Stimulated activated naive B cell treated with anti-CD40 and anti-IgM and Interleukin-4, amounts not matched to agents 10 μg/mL and 1 μg/mL and 100 μg/mL, for 72 hours (primary cell): Measurements from ENCODE around the gene HKDC1.
A peak's percentile ranks its signal among the peaks of the same experiment; 100 is the strongest.

Experiments
- ATAC-seq, 2 donors: fragments of 150-1000 bp; cut with Tn5 transposase; replicated peaks; 2 replicates each; pipeline ENCODE4 v1.10.0; 2021; ENCODE audit warnings: moderate library complexity in 1 of 2
- DNase-seq: peaks from one replicate; pipeline ENCODE4 v3.0.0; 2021
- H3K27ac Mint-ChIP-seq: one replicate; pipeline ENCODE4 v1.8.0; 2022; ENCODE audit warnings: mild to moderate bottlenecking, mixed read lengths
- H3K27me3 Mint-ChIP-seq, 2 donors: one replicate each; pipeline ENCODE4 v1.8.0; 2022; ENCODE audit warnings: mixed read lengths in 2 of 2
- H3K36me3 Mint-ChIP-seq, 2 donors: one replicate each; pipeline ENCODE4 v1.8.0; 2022; ENCODE audit warnings: mixed read lengths in 2 of 2, mild to moderate bottlenecking in 1 of 2
- H3K4me1 Mint-ChIP-seq, 2 donors: one replicate each; pipeline ENCODE4 v1.8.0; 2022; ENCODE audit warnings: mixed read lengths in 2 of 2, mild to moderate bottlenecking in 1 of 2
- H3K4me3 Mint-ChIP-seq, 2 donors: one replicate each; pipeline ENCODE4 v1.8.0; 2022; ENCODE audit warnings: mild to moderate bottlenecking in 2 of 2, mixed read lengths in 2 of 2, moderate library complexity in 1 of 2
- H3K9me3 Mint-ChIP-seq, 2 donors: one replicate each; pipeline ENCODE4 v1.8.0; 2022; ENCODE audit warnings: mixed read lengths in 2 of 2, mild to moderate bottlenecking in 1 of 2

The HKDC1 gene

GRCh38 chr10:69224862-69225657 is 4.9 kb downstream of the HKDC1 start:
- DNase-seq: no peak
- no peaks in the 10 kb centered on the region for H3K36me3 Mint-ChIP-seq
- peaks cover 0 to 5% of the 10 kb centered on the region in 2 donors for H3K27me3 Mint-ChIP-seq
- H3K9me3 Mint-ChIP-seq: no peaks in the 10 kb centered on the region
- peaks cover 30 to 52% of the 10 kb centered on the region in 2 donors for H3K4me1 Mint-ChIP-seq
- ATAC-seq: no peak
- H3K4me3 Mint-ChIP-seq: no peak overlapping the region
- peak overlapping the region; percentile 80 for H3K27ac Mint-ChIP-seq

GRCh38 chr10:69225681-69226080 is 5.5 kb downstream of the HKDC1 start:
- Mint-ChIP-seq H3K27me3 (peaks cover 0 to 1% of the 10 kb centered on the region in 2 donors), H3K27ac (peak overlapping the region; percentile 42), H3K4me1 (peaks cover 28 to 52% of the 10 kb centered on the region in 2 donors), H3K9me3 (no peaks in the 10 kb centered on the region), H3K4me3 (no peak overlapping the region), H3K36me3 (no peaks in the 10 kb centered on the region)
- ATAC-seq (no peak), DNase-seq (no peak)

DNA sequence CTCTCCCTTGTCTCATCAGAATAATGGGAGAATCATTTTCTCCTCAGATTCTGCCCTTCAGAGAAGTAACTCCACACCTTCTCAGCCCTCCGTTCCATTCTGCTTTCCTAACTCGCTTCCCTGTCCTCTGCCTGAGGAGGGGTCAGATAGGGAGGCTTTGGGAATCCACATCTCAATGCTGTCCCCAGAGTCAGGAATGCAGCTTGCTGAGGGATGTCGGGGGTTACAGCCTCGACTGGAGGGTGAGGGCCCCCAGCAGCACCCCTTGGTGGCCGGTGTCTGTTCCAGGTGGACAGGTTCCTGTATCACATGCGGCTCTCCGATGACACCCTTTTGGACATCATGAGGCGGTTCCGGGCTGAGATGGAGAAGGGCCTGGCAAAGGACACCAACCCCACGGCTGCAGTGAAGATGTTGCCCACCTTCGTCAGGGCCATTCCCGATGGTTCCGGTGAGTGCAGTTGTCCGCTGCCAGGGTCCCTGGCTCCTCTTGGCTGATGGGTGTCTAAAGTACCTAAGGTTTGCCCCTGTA is 6.9 kb downstream of the HKDC1 start:
- Mint-ChIP-seq H3K27ac (no peak overlapping the region), H3K4me3 (no peak overlapping the region), H3K4me1 (peaks cover 24 to 46% of the 10 kb centered on the region in 2 donors), H3K9me3 (no peaks in the 10 kb centered on the region), H3K27me3 (no peaks in the 10 kb centered on the region), H3K36me3 (no peaks in the 10 kb centered on the region)
- ATAC-seq (no peak), DNase-seq (no peak)

GRCh38 chr10:69228151-69228550 is 8.0 kb downstream of the HKDC1 start:
- DNase-seq (no peak), ATAC-seq (no peak)
- Mint-ChIP-seq H3K4me1 (peaks cover 24 to 35% of the 10 kb centered on the region in 2 donors), H3K9me3 (no peaks in the 10 kb centered on the region), H3K27ac (no peak overlapping the region), H3K36me3 (no peaks in the 10 kb centered on the region), H3K27me3 (no peaks in the 10 kb centered on the region), H3K4me3 (no peak overlapping the region)

DNA sequence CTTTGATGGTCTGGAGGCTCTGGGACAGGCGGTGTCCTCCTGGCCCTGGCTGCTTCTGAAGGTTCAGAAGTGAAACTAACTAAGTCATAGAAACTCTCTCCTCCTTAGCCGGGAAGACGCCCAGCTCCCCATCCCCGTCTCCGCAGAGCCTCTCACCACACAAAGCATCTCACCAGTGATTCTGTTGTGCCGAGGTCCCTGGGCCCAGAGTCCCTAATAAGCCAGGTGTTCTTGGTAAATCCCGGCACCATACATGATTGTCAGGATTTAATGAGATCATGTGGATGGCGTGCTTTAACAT is 9.4 kb downstream of the HKDC1 start:
- DNase-seq (no peak), ATAC-seq (no peak)
- peaks cover 24 to 31% of the 10 kb centered on the region in 2 donors for H3K4me1 Mint-ChIP-seq
- H3K9me3 Mint-ChIP-seq: no peaks in the 10 kb centered on the region
- H3K27me3 Mint-ChIP-seq: no peaks in the 10 kb centered on the region
- no peaks in the 10 kb centered on the region for H3K36me3 Mint-ChIP-seq
- peak overlapping the region; percentile 87 for H3K27ac Mint-ChIP-seq
- peak overlapping the region; percentile 63 to 84 for H3K4me3 Mint-ChIP-seq

DNA sequence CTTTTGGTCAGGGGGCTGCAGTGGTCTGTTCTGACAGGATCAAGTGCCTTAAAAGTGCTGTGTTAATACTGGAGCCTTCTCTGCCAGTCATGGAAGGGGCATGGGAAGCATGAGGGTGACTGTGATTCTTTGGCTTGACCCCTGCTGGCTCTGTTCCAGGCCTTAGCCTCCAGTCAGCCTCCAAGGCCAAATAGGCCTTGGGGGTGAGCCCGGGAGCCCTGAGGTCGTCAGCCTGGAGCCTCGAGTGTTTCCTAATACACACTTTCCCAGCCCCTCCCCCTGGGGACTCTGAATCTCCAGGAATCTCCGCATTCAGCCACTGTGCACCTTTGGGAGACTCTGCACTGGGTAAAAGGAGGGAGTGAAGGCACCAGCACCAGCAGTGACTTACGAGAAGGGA is 10.0 kb downstream of the HKDC1 start:
- no peaks in the 10 kb centered on the region for H3K36me3 Mint-ChIP-seq
- no peaks in the 10 kb centered on the region for H3K9me3 Mint-ChIP-seq
- H3K27ac Mint-ChIP-seq: peak overlapping the region; percentile 26
- DNase-seq (no peak), ATAC-seq (no peak)
- H3K4me1 Mint-ChIP-seq: peaks cover 21 to 27% of the 10 kb centered on the region in 2 donors
- H3K4me3 Mint-ChIP-seq: no peak overlapping the region
- no peaks in the 10 kb centered on the region for H3K27me3 Mint-ChIP-seq

DNA sequence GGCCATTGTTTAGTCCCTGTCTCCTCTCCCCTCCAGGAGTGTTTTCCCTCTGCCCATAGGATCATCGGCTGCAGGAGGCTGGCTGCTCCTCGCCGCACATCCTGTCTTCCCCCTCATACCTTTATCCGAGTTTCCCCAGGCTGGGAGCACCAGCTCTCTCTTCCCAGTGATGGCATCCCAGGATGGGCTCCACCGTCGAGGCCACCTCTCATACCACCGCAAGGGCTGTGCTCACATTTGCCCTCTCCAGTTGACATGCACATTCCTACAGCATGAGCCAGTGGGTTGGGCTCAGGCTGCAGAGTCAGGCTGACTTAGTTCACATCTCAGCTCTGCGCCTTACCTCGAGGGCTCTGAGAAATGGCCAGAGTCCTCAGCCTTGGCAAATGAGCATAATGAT is 12.1 kb downstream of the HKDC1 start:
- Mint-ChIP-seq H3K27ac (no peak overlapping the region), H3K4me3 (no peak overlapping the region), H3K36me3 (no peaks in the 10 kb centered on the region), H3K9me3 (no peaks in the 10 kb centered on the region), H3K4me1 (peaks cover 21 to 22% of the 10 kb centered on the region in 2 donors), H3K27me3 (no peaks in the 10 kb centered on the region)
- no peak for DNase-seq
- no peak for ATAC-seq

GRCh38 chr10:69232736-69233480 is 12.8 kb downstream of the HKDC1 start:
- Mint-ChIP-seq H3K4me1 (peaks cover 22 to 23% of the 10 kb centered on the region in 2 donors), H3K36me3 (no peaks in the 10 kb centered on the region), H3K27ac (no peak overlapping the region), H3K27me3 (no peaks in the 10 kb centered on the region), H3K9me3 (no peaks in the 10 kb centered on the region), H3K4me3 (no peak overlapping the region)
- ATAC-seq (no peak), DNase-seq (no peak)

GRCh38 chr10:69234447-69234846 is 14.3 kb downstream of the HKDC1 start:
- H3K4me1 Mint-ChIP-seq: peaks cover 7 to 8% of the 10 kb centered on the region in 2 donors
- H3K9me3 Mint-ChIP-seq: no peaks in the 10 kb centered on the region
- DNase-seq: no peak
- no peaks in the 10 kb centered on the region for H3K36me3 Mint-ChIP-seq
- ATAC-seq: no peak
- no peaks in the 10 kb centered on the region for H3K27me3 Mint-ChIP-seq
- no peak overlapping the region for H3K27ac Mint-ChIP-seq
- no peak overlapping the region for H3K4me3 Mint-ChIP-seq

- Mint-ChIP-seq H3K9me3 (no peaks in the 10 kb centered on the region), H3K36me3 (no peaks in the 10 kb centered on the region), H3K4me1 (peaks cover 0 to 3% of the 10 kb centered on the region in 2 donors), H3K27ac (no peak overlapping the region), H3K27me3 (no peaks in the 10 kb centered on the region), H3K4me3 (no peak overlapping the region)
- DNase-seq: peak; percentile 71
- ATAC-seq: peak; percentile 99 to 100
Measured at GRCh38 chr10:69237528-69238159, 17.5 kb downstream of the HKDC1 start.

DNA sequence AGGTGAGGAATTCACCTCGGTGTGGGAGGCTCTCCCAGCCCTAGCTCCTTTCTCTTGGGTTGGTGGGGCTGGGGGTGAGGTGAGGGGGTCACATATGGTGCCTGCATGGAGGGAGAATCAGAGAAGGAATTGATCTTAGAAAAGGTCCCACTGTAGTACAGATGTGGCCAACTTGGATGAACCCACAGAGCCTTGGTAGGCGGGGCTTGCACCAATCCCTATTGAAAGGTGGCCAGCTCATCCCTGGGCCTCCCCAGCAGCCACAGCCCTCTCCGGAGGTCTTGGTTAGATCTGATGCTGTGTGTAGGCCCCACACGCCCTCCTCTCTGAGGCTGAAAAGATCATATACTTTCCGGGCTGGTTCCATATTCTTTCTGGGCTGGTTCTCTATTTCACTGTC is 19.0 kb downstream of the HKDC1 start:
- DNase-seq: no peak
- no peak overlapping the region for H3K4me3 Mint-ChIP-seq

DNA sequence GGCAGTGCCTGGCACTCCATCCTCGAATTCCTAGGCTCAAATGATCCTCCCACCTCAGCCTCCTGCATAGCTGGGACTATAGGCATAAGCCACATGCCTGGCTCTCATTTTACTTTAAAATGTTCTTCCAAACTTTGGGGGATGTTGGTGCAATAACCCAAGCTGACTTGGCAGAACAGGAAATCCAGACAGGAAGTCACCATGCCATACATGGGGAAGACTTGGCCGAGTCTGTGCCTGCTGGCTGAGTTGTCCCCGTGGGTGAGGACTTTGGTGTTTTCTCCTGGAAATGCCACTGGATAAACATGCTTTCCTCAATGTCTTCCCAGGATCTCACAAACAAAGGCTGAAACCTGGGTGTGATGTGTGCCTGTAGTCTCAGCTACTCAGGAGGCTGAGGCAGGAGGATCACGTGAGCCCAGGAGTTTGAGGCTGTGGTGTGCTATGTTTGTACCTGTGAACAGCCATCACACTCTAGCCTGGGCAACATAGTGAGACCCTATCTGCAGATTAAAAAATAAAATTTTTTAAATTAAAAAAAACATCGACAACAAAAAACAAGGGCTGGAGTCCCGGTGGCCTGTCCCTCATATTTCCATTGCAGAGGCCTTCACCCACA is 19.8 kb downstream of the HKDC1 start:
- no peaks in the 10 kb centered on the region for H3K27me3 Mint-ChIP-seq
- no peak overlapping the region for H3K27ac Mint-ChIP-seq

More for the DNA sequence above, 19.0 kb downstream of the HKDC1 start:
- Mint-ChIP-seq H3K27me3 (no peaks in the 10 kb centered on the region), H3K9me3 (no peaks in the 10 kb centered on the region), H3K4me1 (peaks cover 0 to 3% of the 10 kb centered on the region in 2 donors), H3K36me3 (no peaks in the 10 kb centered on the region), H3K27ac (no peak overlapping the region)
- no peak for ATAC-seq

DNA sequence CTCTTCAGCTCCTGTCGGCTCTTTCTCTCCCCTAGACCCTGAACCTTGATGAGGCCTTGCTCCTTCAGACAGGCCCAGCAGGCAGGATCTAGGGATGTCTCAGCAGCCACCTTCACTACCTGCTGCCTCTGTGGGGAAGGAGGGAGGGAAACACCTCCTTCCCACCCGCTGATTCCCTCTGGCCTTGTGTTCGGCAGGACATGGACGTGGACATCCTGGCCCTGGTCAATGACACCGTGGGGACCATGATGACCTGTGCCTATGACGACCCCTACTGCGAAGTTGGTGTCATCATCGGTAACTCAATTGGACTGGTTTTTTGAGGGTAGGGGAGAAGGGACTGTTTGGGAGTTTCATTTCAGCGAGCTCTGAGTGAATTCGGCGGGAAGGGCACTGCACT is 20.3 kb downstream of the HKDC1 start:
- H3K4me3 Mint-ChIP-seq: no peak overlapping the region
- no peaks in the 10 kb centered on the region for H3K27me3 Mint-ChIP-seq
- no peak for DNase-seq
- H3K9me3 Mint-ChIP-seq: no peaks in the 10 kb centered on the region
- H3K4me1 Mint-ChIP-seq: peaks cover 0 to 3% of the 10 kb centered on the region in 2 donors
- H3K36me3 Mint-ChIP-seq: no peaks in the 10 kb centered on the region
- peak overlapping the region; percentile 52 for H3K27ac Mint-ChIP-seq
- no peak for ATAC-seq

More for the DNA sequence above, 19.8 kb downstream of the HKDC1 start:
- no peak for ATAC-seq
- H3K4me3 Mint-ChIP-seq: no peak overlapping the region
- no peaks in the 10 kb centered on the region for H3K9me3 Mint-ChIP-seq
- H3K36me3 Mint-ChIP-seq: no peaks in the 10 kb centered on the region
- H3K4me1 Mint-ChIP-seq: peaks cover 0 to 3% of the 10 kb centered on the region in 2 donors
- DNase-seq: no peak

DNA sequence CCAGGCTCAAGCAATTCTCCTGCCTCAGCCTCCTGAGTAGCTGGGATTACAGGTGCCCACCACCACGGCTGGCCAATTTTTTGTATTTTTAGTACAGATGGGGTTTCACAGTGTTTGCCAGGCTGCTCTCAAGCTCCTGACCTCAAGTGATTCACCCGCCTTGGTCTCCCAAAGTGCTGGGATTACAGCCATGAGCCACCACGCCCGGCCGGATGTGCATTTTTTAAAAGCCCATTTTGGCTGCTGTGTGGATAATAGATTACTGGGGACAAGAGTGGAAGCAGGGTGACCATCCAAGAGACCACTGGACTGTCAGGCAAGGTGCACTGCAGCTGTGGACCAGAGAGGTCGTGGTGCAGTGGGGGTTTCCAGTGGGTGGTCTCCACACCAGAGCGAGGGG is 21.4 kb downstream of the HKDC1 start:
- no peak for DNase-seq
- no peaks in the 10 kb centered on the region for H3K9me3 Mint-ChIP-seq
- H3K36me3 Mint-ChIP-seq: no peaks in the 10 kb centered on the region
- H3K4me1 Mint-ChIP-seq: peaks cover 0 to 3% of the 10 kb centered on the region in 2 donors
- H3K27me3 Mint-ChIP-seq: no peaks in the 10 kb centered on the region
- no peak overlapping the region for H3K27ac Mint-ChIP-seq
- no peak overlapping the region for H3K4me3 Mint-ChIP-seq
- no peak for ATAC-seq
